Activated T-helper 1 cell treated with anti-CD3 and anti-CD28 coated beads, Interleukin-2, amount 50 U/mL, for 16 hours (primary cell): ENCODE data around the gene MPL.
"Not testable (repeated sequence)": the region's sequence is repeated elsewhere in the genome, so short reads cannot be mapped to it uniquely, and the experiment has no call there.

Experiments
- DNase-seq, 2 donors: peaks; one replicate each; pipeline ENCODE4 v3.0.0-alpha.2; 2020; ENCODE audit warnings: low read depth in 1 of 2, low spot score in 1 of 2

Gene MPL

DNA sequence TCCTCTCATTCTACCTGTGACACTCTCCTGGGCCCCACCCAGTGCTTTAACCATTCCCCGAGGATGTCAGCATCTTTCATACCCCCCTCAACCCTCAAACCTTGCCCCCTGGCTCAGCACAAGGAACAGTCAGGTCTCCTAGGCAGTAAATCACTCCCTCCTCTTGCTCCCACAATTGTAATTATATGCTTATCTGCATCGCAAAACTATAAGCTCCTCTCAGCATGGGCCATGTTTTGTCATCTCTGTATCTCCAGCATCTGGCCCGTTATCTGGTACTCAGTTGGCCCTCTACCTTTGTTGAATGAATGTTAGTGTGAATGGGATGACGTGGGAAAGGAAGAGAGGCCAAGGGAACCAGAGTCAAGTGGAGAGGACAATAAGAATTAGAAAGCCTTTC, 32.9 kb downstream of the MPL start:
- DNase-seq = no peak

DNA sequence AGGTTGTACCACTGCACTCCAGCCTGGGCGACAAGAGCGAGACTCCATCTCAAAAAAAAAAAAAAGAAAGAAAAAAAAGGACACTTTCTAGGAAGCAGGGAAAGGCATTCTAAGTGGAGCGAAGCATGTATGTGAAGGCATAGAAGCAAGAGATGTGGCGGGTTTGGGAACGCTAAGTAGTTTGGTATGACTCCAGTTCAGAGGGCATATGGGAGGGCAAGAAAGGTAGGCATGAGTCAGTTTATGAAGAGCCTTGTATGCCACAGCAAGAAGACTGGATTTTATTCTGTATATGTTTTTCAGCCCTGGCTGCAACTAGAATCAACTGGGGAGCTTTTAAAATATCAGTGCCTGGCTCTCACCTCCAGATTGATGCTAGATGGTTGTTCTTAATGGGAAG, 34.6 kb downstream of the MPL start:
- no peak for DNase-seq

DNA sequence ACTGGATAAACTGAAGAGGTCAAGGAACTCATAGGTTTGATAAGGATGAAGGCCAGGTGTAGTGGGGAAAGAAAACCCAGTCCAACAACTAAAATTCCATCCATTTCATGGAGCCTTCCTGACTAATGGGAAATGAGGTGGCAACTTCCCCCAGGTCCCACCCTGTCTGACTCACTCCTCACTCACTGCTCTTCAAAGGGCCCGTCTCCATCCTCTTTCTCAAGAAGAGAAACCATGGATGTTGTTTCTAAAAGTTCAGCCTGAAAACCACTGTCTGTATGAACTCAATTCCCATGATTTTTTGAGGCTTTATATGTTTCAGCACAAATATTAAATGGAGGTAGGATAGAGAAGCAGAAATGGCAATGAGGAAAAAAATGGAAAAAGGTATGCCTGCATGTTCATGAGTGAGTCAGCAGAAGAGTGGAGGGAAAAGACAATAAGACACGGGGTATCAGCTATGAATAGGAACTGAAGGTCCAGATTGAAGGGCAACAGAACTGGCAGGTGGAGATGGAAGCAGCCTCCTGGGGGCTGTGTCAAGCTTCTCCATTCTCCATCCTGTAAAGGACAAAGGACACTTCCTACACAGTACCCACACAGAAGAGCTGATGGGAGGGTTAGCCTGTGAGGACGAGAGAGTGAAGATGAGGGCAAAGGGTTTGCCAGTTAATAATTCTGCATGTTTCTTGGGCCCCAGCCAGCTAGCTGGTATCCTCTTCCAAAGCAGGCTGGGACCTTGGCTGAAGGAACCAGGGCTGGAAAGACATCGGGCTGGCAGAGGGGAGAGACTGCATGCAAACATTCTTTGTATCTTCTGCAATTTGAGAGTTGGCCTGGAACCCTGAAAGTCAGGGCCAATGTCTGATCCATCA, 35.7 kb downstream of the MPL start:
- DNase-seq = no peak

DNA sequence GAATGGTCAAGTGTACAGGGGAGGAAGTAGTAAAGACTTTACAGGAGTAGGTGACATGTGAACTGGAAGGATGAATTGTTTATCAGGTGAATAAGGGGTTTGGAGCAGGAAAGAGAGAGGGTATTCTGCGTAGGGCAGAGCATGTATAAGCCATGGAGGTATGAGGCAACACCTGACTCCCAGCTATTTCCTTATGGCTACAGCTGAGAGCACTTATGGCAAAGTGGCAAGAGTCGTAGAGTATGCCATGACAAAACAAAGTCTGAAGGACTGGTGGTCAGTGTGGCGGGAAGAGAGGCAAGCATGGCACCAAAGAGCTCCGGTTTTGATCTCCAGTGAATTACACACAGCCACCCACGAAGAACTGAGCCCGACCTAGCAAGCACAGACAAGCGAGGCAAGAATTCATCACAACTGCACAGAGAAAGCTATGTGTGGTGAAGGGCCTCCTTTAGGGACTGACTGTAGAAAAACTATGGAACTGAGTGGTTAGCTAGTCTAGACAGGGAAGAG, 39.2 kb downstream of the MPL start:
- no peak for DNase-seq

DNA sequence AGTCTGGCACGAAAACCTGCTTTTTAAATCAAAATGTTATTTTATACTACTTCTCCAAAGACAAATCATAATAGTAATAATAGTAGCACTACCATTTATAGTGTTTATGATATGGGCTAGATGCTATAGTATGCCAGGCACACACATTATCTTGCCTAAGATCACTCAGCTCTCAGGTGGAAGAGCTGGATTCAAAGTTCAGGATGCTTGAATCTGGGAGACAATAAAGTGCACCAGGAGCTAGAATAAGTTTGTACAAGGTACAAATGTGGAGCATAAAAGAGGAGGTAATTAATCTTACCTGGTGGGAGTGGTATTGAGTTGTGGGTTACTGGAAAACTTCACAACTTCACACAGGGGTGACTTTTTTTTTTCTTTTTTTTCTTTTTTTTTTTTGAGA, 40.2 kb downstream of the MPL start:
- DNase-seq = no peak

DNA sequence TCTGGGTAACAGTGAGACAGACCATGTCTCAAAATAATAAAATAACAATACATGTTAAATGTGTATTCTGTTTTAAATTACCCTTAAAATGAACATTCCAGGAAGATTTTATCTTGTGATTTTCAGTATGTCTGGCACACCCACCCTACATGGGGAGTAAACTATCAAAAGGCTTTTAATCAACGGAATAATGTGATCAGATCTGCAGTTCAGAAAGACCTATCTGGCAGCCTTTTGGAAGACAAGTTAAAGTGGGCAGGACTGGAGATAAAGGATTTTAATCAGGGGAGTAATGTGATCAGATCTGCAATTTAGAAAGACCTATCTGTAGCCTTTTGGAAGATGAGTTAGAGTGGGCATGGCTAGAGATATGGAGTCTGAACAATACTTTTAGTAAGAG, 41.9 kb downstream of the MPL start:
- no peak for DNase-seq

DNA sequence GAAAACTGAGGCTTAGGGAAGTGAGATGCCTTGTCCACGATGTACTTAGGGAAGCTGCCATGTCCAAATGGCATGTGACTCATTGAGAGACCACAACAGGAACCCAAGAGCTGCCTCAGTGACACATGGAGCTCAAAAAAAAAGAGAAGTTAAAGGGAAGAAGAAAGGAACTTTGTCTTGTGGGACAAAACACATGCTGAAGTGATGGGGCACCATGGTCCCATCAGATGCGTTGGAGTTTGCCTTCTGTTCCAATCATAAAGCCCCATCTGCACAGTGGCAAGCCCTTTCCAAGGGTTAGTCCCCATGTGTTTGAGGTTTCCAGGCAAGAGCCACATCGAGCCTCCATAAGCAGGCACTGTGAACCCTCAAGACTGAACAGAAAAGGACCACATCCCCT, 44.0 kb downstream of the MPL start:
- no peak for DNase-seq

DNA sequence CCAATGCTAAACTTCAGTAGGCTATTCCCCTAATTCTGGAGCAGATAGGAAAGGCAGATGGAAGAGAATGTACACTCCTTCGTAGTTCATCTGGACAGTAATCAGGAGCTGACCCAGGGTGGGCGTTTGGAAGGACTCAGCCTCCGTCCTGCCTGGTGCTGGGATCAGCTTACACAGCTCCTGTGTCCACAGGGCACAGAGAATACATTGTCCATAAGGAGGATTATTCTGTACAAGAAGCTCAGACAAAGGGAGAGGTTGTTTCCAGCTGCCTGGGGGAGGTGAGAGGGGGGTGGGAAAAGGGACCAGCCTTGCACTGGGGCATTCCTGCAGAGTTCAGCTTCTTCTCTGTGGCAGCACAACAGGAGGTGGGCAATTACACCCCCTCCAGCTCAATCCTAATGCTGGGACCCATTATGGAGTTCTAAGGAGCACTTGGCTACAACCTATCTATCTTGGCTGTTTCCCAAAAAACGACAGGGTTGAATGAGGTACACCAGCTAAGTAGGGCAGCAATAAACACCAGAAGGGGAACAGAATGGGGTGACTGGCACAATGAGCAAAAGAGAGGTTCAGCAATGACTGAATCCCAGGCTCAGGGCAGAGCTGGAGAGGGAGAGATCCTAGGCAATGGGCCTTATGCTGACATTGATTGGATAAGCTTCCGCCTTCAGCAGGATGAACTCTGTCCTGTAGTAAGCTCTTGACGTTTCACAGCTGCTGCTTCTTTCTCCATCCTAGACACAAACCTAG, 44.6 kb downstream of the MPL start:
- DNase-seq = no peak

DNA sequence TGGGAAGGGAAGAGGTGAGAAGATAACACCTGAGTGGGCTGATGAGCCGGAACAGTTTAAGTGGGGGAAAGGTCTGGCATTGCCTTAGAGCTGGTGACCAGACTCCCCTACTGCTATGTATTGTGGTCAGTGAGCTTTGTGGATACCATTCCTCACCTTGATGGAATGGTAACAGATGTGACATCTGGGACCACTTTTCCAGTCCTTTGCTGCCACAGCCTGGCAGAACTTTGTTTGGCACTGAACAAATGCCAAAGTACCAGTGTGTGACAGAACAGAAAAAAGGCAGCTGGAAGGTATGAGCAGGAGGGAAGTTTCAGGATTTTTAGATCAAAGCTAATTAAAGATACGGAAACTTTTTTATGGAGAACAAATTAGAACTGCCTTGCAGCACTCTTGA, 45.8 kb downstream of the MPL start:
- DNase-seq = no peak

DNA sequence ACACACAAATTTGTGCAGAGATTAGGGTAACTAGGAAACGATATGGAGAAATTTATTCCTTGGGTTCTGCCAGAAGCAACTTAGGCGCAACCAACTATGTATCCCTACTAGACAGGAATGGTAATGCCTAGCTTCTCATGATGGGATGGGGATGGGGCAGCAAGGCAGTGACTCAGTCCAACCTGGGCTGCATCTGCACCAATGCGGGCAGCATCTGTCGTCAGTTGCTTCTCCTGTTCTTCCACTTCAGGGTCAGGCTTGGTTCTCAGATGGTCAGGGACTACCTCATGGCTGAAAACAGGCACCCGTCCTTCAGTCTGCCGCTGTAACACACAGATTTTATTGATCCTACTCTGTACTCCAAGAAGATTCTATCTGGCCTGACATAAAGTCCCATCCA, 49.1 kb downstream of the MPL start:
- DNase-seq = no peak

DNA sequence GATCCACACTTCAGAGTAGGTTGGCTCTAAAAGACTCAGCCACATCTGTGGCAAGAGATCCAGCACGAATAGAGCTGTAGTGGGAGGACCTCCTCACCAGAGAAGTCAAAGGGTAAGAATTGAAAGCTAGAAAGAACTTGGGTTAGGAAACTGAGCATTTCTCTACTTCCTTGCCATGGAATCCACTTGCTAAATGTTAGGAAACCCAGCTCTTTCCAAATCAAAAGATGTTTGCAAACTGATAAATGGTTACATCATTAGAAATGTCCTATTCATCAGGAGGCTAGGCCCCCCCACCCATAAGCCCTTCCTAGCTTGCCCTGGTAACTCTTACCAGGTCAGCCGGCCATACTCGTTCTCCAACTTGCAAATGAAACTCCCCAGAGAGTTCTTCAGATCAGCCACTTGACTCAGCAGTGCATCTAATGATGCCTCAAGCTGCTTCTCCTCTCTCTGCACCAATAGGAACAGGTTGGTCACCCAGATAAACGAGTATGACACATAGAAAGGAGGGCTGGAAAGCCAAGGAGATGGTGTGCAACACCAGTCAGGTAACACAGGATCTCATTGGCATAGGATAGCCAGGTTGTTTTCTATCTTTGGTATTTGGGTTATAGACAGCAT, 50.5 kb downstream of the MPL start:
- no peak for DNase-seq

DNA sequence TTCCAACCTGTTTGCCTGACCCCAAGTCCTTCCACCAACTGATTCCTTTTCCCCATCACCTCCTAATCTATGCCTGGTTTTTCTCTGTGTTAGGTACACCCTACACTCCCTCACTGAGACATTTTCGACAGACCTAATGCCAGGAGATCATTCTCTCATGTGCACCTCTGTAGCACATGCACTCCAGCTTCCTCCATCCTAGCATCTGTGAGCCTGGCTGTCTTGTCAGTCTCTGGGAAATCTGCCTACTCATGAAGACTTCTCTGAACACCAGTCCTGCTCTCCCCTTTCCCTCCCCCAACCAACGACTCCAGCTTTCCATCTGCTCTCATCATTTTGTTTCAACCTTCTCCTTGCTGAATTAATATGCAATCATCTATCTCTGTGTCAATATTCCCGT, 51.0 kb downstream of the MPL start:
- DNase-seq = no peak

DNA sequence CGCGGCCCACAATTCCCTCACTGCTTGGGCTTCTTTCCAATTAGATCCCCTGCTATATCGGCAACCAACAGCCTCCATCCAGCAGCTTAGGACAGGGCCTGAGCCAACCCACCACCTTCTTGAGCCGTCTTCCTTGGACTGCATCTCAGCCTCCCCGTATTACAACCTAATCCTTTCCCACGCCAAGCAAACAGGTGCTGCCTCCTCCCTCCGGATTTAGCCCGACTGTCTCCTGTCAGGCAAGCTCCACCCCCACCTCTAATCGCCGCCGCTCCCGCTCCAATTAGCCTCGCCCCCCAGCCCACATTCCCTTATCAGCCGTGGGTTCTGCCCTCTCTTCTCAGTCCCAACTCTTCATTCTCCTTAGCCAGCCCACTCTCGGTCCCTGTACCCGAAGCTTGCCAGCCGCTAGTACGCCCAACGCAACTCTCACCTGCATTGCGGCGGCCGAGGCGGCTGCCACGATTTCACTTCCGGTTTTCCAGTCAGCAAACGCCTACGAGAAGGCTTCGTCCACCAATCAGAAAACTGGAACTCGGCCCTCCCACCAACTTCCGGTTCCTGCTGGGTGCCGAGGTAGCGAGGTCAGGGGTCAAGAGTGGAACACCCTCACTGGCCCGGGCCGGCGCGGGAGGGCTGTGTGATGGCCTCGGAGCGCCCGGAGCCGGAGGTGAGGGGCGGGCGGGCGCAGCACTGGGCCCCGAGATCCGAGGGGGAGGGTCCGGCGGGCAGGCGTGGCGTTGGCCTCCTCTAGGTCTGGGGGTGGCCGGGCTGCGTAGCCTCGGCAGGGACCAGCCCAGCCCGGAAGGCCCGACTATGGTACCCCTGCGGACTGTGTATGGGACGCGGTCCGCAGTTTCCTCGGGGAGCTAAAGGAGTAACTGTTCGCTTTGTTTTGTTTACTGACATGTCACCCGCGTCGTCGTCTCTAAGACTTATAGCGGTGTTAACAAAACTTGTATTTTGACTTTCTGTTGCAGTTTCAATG, 52.0 kb downstream of the MPL start, which contains the start of the genes MED8 and SZT2:
TSS of gene MED8 (minus strand) at position 475 of the 988 bp plus-strand sequence. CDS start at position 439, 36 bp downstream.
TSS of gene SZT2 (plus strand) at position 574 of the 988 bp plus-strand sequence. CDS start at position 644, 70 bp downstream.
- peak; percentile 90 to 91 for DNase-seq

DNA sequence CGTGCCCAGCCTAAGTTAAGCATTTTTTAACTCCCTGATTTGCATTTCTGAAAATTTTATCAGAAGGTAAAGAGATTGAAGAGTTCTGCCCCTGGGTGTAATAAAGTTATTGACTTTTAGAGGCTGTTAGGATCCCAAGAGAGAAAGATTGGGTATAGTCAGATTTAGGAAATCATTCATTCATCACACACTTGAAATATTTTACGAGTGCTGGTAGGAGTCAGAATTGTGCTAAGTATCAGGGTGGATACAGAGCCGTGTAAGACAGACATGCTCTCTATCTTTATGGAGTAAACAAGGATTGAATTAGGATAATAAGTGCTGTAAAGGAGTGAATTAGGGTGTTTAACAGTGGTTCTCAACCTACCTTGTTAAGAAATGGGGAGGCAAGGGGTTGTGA, 55.1 kb downstream of the MPL start:
- no peak for DNase-seq

DNA sequence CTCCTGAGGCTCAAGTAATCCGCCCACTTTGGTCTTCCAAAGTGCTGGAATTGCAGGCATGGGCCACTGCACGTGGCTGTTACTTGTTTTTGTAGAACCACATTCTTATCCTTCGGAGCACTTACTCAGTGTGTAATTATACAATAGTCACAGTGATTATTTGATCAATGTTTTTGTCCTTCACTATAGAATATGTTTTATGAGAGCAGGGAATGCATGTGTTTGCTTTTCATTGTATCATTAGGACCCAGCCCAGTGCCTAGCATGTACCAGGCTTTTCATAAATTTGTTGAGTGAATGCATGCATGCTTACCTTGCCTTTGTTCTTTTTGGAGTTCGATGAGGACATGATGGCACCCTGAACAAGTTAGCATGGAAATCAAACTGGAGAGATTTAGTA, 57.9 kb downstream of the MPL start:
- DNase-seq = no peak

DNA sequence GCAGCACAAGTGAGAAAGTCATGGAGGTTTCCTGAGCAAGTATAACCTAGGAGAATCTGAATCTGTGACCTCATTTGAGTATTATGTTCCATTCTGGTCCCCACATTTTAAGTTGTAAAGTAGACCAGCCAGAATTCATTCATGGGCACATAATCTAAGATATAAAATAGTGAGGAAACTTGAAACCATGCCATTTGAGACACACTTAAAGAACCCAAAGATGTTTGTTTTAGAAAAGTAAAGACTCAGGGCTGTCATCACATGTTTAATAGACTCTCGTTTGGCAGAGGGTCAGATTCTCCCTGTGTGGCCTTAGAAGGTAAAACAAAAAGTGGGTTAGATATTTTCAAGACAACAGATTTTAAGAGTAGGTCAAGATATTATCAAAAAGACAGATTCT, 58.4 kb downstream of the MPL start:
- DNase-seq = no peak

DNA sequence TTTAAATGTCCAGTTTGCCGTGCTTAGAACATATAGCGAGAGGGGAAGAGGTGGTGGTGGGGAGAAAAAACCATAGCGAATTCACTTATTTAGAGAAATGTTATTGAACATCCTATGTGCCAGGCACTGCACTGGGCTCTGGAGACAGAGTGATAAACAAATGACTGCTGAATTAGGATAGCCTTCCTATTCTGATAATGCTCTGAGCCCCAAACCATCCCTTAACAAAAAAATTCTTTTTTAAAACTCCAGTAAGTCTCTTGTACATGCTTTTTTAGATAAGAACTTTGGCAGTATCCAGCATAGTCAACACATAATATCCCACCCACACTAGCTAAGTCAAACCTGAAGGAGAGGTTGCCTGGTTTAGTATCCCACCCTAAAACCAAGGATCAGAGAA, 60.6 kb downstream of the MPL start:
- DNase-seq = no peak

DNA sequence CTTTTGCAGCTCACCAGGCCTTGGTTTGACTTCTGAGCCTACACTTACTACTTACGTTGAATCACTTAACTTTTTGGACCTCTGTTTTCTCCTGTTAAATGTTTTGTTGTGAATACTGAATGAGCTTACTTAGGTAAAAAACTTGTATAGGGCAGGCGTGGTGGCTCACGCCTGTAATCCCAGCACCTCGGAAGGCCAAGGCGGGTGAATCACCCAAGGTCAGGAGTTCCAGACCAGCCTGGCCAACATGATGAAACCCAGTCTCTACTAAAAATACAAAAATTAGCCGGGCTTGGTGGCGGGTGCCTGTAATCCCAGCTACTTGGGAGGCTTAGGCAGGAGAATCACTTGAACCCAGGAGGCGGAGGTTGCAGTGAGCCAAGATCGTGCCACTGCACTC, 62.8 kb downstream of the MPL start:
- not testable (repeated sequence) for DNase-seq

DNA sequence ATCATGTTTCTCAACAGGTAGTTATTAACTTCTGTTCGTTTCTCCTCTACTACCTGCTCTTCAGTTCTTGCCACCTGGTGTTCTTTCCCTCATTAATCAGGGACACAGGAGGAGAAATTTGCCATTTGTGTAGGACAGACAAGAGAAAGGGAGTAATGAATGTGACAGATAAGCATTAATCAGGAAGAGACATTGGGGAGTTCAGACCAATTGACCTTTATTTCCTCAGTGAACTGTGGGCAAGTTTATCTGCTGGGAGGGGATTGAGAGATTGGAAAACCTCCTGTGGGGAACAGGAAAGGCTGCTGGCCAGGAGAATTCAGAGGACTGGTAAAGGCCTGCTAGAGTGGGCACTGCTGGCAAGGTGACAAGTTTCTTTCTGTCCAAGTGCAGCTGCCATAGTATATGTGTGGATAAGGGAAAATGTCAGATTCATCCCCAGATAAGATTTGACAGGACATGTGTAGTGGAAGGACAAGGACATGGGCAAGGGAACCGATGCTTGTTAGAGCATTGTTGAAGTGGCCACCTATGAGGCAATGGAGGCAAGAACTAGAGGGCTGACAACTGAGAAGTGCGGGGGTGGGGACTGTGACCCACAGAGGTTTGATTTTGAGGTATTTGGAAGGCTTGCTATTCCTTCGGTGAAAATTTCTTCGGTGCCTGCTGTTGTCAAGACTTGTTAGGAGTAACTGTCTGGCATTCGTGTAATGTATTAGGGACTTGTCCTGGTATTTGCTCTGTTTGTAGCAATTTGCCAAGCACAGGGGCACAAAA, 64.7 kb downstream of the MPL start:
- DNase-seq = no peak
